ENCODE data around the gene FFAR4. TPM values are rescaled to one million over a fixed set of nuclear protein-coding genes. Genes with fewer than 3 reads are reported as not detected.
A peak's percentile ranks its signal among the peaks of the same experiment; 100 is the strongest.

The FFAR4 gene
- total RNA-seq, 1 donor from 2014 or later, result not detected

GRCh38 chr10:93552780-93553179, 13.7 kb upstream of the FFAR4 start:
- peaks cover 2% of the 10 kb centered on the region for H3K4me1 Mint-ChIP-seq (ENCODE audit: low read depth, unreplicated experiment)
- no peaks in the 10 kb centered on the region for H3K9me3 Mint-ChIP-seq (ENCODE audit: unreplicated experiment)
- no peak overlapping the region for H3K4me3 Mint-ChIP-seq (ENCODE audit: unreplicated experiment)
- no peak for DNase-seq
- no peak overlapping the region for H3K27ac Mint-ChIP-seq (ENCODE audit: unreplicated experiment)
- no peaks in the 10 kb centered on the region for H3K27me3 Mint-ChIP-seq (ENCODE audit: unreplicated experiment)
- no peak for TF ChIP-seq CTCF (IDR thresholded peaks at IDR 0.05; ENCODE audit: partially characterized antibody, unreplicated experiment)
- no peaks in the 10 kb centered on the region for H3K36me3 Mint-ChIP-seq (ENCODE audit: unreplicated experiment)

DNA sequence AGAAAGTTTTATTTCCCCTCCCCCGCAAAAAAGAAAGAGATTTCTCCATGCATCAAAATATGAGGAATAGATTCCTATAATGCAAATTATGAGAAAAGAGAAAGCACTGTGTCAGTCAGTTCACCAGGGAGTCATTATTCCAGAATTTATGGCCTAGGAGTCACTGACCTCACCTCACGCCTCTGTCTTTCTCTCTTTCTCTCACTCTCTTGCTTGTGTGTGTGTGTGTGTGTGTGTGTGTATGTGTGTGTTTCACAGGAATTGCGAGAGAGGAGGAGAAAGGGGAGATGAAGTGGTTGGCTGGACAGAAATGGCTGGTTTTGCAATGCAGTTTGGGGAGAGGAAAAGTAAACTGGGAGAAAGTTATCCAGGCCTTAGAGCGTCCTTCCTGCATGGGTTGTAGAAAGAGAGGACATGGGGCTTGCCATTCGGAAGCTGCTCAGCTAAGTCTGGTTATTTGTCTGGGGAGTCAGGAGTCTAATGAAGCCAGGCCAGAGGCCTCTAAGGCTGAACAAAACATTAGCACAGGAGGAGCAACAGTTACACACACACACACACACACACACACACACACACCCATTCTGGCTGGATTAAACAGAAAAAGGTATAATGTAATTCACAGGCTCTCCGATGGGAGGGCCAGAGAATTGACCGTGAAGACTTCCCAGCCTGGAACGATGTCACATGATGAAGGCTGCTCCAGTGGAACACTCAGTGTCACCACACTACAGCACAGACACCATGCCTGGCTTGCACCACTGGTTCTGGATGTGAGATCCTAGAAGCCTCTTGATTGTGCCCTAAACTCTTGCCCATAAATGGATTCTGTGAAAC, 12.8 kb upstream of the FFAR4 start:
- H3K4me3 Mint-ChIP-seq (ENCODE audit: unreplicated experiment), result no peak overlapping the region
- no peak for DNase-seq
- H3K36me3 Mint-ChIP-seq (ENCODE audit: unreplicated experiment), result no peaks in the 10 kb centered on the region
- TF ChIP-seq CTCF (IDR thresholded peaks at IDR 0.05; ENCODE audit: partially characterized antibody, unreplicated experiment), result no peak
- no peak overlapping the region for H3K27ac Mint-ChIP-seq (ENCODE audit: unreplicated experiment)
- peaks cover 2% of the 10 kb centered on the region for H3K4me1 Mint-ChIP-seq (ENCODE audit: low read depth, unreplicated experiment)
- no peaks in the 10 kb centered on the region for H3K9me3 Mint-ChIP-seq (ENCODE audit: unreplicated experiment)
- H3K27me3 Mint-ChIP-seq (ENCODE audit: unreplicated experiment), result no peaks in the 10 kb centered on the region

- Mint-ChIP-seq H3K36me3 (ENCODE audit: unreplicated experiment) (no peaks in the 10 kb centered on the region), H3K9me3 (ENCODE audit: unreplicated experiment) (no peaks in the 10 kb centered on the region), H3K27ac (ENCODE audit: unreplicated experiment) (no peak overlapping the region), H3K4me3 (ENCODE audit: unreplicated experiment) (no peak overlapping the region), H3K4me1 (ENCODE audit: low read depth, unreplicated experiment) (peaks cover 2% of the 10 kb centered on the region), H3K27me3 (ENCODE audit: unreplicated experiment) (no peaks in the 10 kb centered on the region)
- no peak for TF ChIP-seq CTCF (IDR thresholded peaks at IDR 0.05; ENCODE audit: partially characterized antibody, unreplicated experiment)
- DNase-seq, result no peak
Measured at GRCh38 chr10:93554316-93554663, 12.2 kb upstream of the FFAR4 start.

GRCh38 chr10:93554760-93555432, 11.6 kb upstream of the FFAR4 start:
- peaks cover 3% of the 10 kb centered on the region for H3K27me3 Mint-ChIP-seq (ENCODE audit: unreplicated experiment)
- peak; percentile 79 for TF ChIP-seq CTCF (IDR thresholded peaks at IDR 0.05; ENCODE audit: partially characterized antibody, unreplicated experiment)
- DNase-seq, result peak; percentile 88

DNA sequence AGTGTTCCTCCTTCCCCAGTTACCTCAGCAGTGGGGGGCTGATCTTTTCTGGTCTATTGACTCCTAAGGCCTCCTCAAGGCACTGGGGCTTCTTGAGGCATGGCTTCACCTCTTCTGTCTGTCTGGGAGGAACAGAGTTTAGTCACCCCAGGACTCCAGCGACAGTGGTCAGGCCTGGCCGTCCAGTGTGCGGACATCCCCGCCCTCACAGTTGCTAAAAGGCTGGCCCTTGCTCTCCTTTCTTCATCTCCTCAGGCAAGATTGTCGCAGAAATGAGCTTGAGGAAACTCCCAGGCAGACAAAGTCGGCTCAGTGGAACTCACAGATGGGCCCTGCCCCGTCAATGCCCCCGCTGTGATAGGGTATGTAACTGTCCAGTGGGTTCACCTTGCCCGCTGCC, 7.0 kb upstream of the FFAR4 start:
- no peak for DNase-seq
- TF ChIP-seq CTCF (IDR thresholded peaks at IDR 0.05; ENCODE audit: partially characterized antibody, unreplicated experiment), result no peak
- no peaks in the 10 kb centered on the region for H3K36me3 Mint-ChIP-seq (ENCODE audit: unreplicated experiment)
- H3K27me3 Mint-ChIP-seq (ENCODE audit: unreplicated experiment), result peaks cover 3% of the 10 kb centered on the region
- H3K27ac Mint-ChIP-seq (ENCODE audit: unreplicated experiment), result no peak overlapping the region
- H3K4me1 Mint-ChIP-seq (ENCODE audit: low read depth, unreplicated experiment), result peaks cover 2% of the 10 kb centered on the region
- no peaks in the 10 kb centered on the region for H3K9me3 Mint-ChIP-seq (ENCODE audit: unreplicated experiment)
- no peak overlapping the region for H3K4me3 Mint-ChIP-seq (ENCODE audit: unreplicated experiment)

More at GRCh38 chr10:93554760-93555432, 11.6 kb upstream of the FFAR4 start:
- Mint-ChIP-seq H3K4me1 (ENCODE audit: low read depth, unreplicated experiment) (peaks cover 2% of the 10 kb centered on the region), H3K9me3 (ENCODE audit: unreplicated experiment) (no peaks in the 10 kb centered on the region), H3K4me3 (ENCODE audit: unreplicated experiment) (no peak overlapping the region), H3K27ac (ENCODE audit: unreplicated experiment) (no peak overlapping the region), H3K36me3 (ENCODE audit: unreplicated experiment) (no peaks in the 10 kb centered on the region)
